Esophagus squamous epithelium (tissue), 4 donors: ENCODE results near the gene MROH2A.

Experiments used
- POLR2A ChIP-seq, 4 donors: fragments of 450-650 bp; IDR thresholded peaks; one replicate each; pipeline ENCODE4 v1.6.1; 2017; ENCODE audit warnings: antibody characterized with exemption in 4 of 4, mild to moderate bottlenecking in 4 of 4, moderate library complexity in 3 of 4
- TF ChIP-seq, protein P1 (sequence below), 6 experiments: fragments of 450-650 bp in 4 of 6; fragments of 200-600 bp in 2 of 6; sonication (generic) in 2 of 6; IDR thresholded peaks; one replicate each; pipeline ENCODE4 v1.5.1; 2016 to 2019; ENCODE audit warnings: antibody characterized with exemption in 6 of 6, mild to moderate bottlenecking in 4 of 6, moderate library complexity in 4 of 6

DNA sequence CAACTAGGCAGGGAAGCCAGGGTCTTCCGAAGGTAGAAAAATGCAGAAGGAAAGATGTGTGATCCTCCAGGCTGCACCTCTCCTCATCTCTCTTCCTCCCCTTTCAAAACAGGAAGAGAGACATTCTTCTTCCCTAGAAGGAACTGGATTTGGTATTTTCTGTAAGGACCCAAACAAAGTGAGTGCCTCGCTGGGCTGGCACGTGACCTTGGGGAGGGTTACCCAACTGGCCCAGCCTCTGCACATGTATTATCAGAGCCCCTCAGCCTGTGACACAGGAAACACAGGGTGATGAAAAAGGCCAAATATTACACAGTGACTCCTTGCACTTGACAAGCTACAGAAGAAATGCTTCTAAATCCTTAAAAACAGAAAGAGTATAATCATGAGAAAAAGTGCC is 73.9 kb downstream of the MROH2A start:
- TF ChIP-seq POLR2A (IDR thresholded peaks at IDR 0.05): no peak
- TF ChIP-seq, protein P1, sequence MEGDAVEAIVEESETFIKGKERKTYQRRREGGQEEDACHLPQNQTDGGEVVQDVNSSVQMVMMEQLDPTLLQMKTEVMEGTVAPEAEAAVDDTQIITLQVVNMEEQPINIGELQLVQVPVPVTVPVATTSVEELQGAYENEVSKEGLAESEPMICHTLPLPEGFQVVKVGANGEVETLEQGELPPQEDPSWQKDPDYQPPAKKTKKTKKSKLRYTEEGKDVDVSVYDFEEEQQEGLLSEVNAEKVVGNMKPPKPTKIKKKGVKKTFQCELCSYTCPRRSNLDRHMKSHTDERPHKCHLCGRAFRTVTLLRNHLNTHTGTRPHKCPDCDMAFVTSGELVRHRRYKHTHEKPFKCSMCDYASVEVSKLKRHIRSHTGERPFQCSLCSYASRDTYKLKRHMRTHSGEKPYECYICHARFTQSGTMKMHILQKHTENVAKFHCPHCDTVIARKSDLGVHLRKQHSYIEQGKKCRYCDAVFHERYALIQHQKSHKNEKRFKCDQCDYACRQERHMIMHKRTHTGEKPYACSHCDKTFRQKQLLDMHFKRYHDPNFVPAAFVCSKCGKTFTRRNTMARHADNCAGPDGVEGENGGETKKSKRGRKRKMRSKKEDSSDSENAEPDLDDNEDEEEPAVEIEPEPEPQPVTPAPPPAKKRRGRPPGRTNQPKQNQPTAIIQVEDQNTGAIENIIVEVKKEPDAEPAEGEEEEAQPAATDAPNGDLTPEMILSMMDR (IDR thresholded peaks at IDR 0.05): no peak
